GM12878 (cell line): ENCODE data around the gene C5. TPM values are rescaled to one million over a fixed set of nuclear protein-coding genes. Genes with fewer than 3 reads are reported as not detected.

Source experiments
- ATAC-seq: fragments of 200-7000 bp; cut with Tn5 transposase; 3 replicates; pipeline ENCODE4 v1.9.1; 2020; ENCODE audit warnings: mild to moderate bottlenecking, moderate library complexity
- BruUV-seq: library from RNA; stranded (reverse); fragments of 400-500 nt; replicated peaks from 2 replicates; lab custom pipeline; 2021; lab: Mats Ljungman, UMichigan
- CTCF ChIA-PET: fragments of 300-600 bp; sonication (Branson Sonifier 250); formaldehyde crosslinking; extraction: SDS; loops from one replicate; lab custom pipeline; 2021; ENCODE audit warnings: inconsistent platforms; lab: Yijun Ruan, JAX
- POLR2A ChIA-PET: fragments of 350-600 bp; formaldehyde crosslinking; extraction: SDS; loops from one replicate; lab custom pipeline; 2021; ENCODE audit warnings: inconsistent platforms; lab: Charles Lee
- RAD21 ChIA-PET: fragments of 300-600 bp; sonication (Branson Sonifier 250); formaldehyde crosslinking; loops from one replicate; lab custom pipeline; 2023; ENCODE audit warnings: antibody characterized with exemption; ENCODE audit not compliant: unreplicated experiment; lab: Charles Lee
- SMC1A ChIA-PET: fragments of 300-600 bp; sonication (Branson Sonifier 250); formaldehyde crosslinking; loops from one replicate; lab custom pipeline; 2023; ENCODE audit not compliant: unreplicated experiment, uncharacterized antibody; lab: Charles Lee
- DNase-seq: peaks from one replicate; pipeline ENCODE4 v3.0.0-alpha.2; 2011; ENCODE audit warnings: low read depth, low spot score
- FAIRE-seq: peaks from 3 replicates; lab custom pipeline; 2011; peaks lifted over from hg19 to GRCh38; lab: Jason Lieb, UNC
- H2AFZ ChIP-seq: 2 replicates; pipeline ENCODE4 v1.6.0; 2011; ENCODE audit warnings: low read depth, low read length, control low read depth; ENCODE audit not compliant: control insufficient read depth
- H3K27ac ChIP-seq: 2 replicates; pipeline ENCODE4 v1.5.1; 2011; ENCODE audit warnings: control low read depth; ENCODE audit not compliant: control insufficient read depth, insufficient read depth
- H3K27me3 ChIP-seq, 2 experiments: replicated peaks in 1 of 2; 2 replicates each; pipeline versions ENCODE4 v1.6.0 to v1.6.1; 2011; ENCODE audit warnings: low read length in 1 of 2; ENCODE audit not compliant: control insufficient read depth in 2 of 2, insufficient read depth in 2 of 2
- H3K36me3 ChIP-seq, 2 experiments: 2 replicates each; pipeline ENCODE4 v1.5.1; 2011; ENCODE audit warnings: low read length in 1 of 2; ENCODE audit not compliant: control insufficient read depth in 2 of 2, insufficient read depth in 2 of 2
- H3K4me1 ChIP-seq: 2 replicates; pipeline ENCODE4 v1.6.1; 2011; ENCODE audit warnings: mild to moderate bottlenecking, low read length, moderate library complexity, mixed read lengths; ENCODE audit not compliant: control insufficient read depth, insufficient read depth
- H3K4me2 ChIP-seq: 2 replicates; pipeline ENCODE4 v1.6.0; 2011; ENCODE audit warnings: control low read depth; ENCODE audit not compliant: control insufficient read depth, insufficient read depth
- H3K4me3 ChIP-seq: fragments of 200-600 bp; sonication (generic); 2 replicates; pipeline ENCODE4 v1.5.1; 2016
- H3K79me2 ChIP-seq: 2 replicates; pipeline ENCODE4 v1.6.0; 2011; ENCODE audit warnings: low read length; ENCODE audit not compliant: control insufficient read depth, insufficient read depth
- H3K9ac ChIP-seq: 2 replicates; pipeline ENCODE4 v1.8.0; 2011; ENCODE audit warnings: low read length, control low read depth, mixed read lengths; ENCODE audit not compliant: control insufficient read depth, insufficient read depth
- H3K9me3 ChIP-seq: replicated peaks from 3 replicates; pipeline ENCODE4 v1.5.1; 2011; ENCODE audit warnings: mild to moderate bottlenecking, low read length; ENCODE audit not compliant: control insufficient read depth, insufficient read depth
- H4K20me1 ChIP-seq: 2 replicates; pipeline ENCODE4 v1.6.0; 2011; ENCODE audit not compliant: control insufficient read depth, insufficient read depth
- CHD2 ChIP-seq: IDR thresholded peaks from 2 replicates; pipeline ENCODE4 v1.6.1; 2011; ENCODE audit warnings: low read depth, low read length, improper control_type of control experiment, borderline replicate concordance
- EZH2 ChIP-seq: IDR thresholded peaks from 2 replicates; pipeline ENCODE4 v1.6.1; 2012; ENCODE audit warnings: low read depth, mild to moderate bottlenecking, control low read depth, inconsistent platforms, low read length, borderline replicate concordance; ENCODE audit not compliant: control insufficient read depth
- NFYB ChIP-seq: IDR thresholded peaks from 2 replicates; pipeline ENCODE4 v1.6.1; 2011; ENCODE audit warnings: low read depth, mild to moderate bottlenecking, low read length, improper control_type of control experiment, moderate library complexity; ENCODE audit not compliant: insufficient read depth
- NR2C2 ChIP-seq: IDR thresholded peaks from 2 replicates; pipeline ENCODE4 v1.6.1; 2011; ENCODE audit warnings: borderline replicate concordance, low read depth; ENCODE audit not compliant: control insufficient read depth, insufficient read length
- RELA ChIP-seq: fragments of 450-650 bp; IDR thresholded peaks from 2 replicates; pipeline ENCODE4 v1.8.0; 2014; ENCODE audit warnings: borderline replicate concordance; ENCODE audit not compliant: partially characterized antibody
- SRF ChIP-seq, 2 experiments: IDR thresholded peaks; 2 replicates each; pipeline ENCODE4 v1.6.1; 2011; ENCODE audit warnings: low read depth in 2 of 2, low read length in 2 of 2, mild to moderate bottlenecking in 1 of 2, moderate library complexity in 1 of 2
- TAF1 ChIP-seq: IDR thresholded peaks from 2 replicates; pipeline ENCODE4 v1.6.1; 2011; ENCODE audit warnings: mild to moderate bottlenecking, low read depth, low read length, borderline replicate concordance
- TCF7 ChIP-seq: IDR thresholded peaks from 2 replicates; pipeline ENCODE4 v1.6.1; 2014; ENCODE audit warnings: antibody characterized with exemption, borderline replicate concordance
- WGBS: methylation state at CpG from one replicate; pipeline ENCODE4 v1.1.6; 2016; ENCODE audit warnings: low lambda C conversion rate; ENCODE audit not compliant: insufficient replicate concordance, insufficient coverage; ENCODE audit errors: missing lambda C conversion rate; 5-methylcytosine and 5-hydroxymethylcytosine counted together
- in situ Hi-C: fragments of 300-500 bp; cut with MboI; formaldehyde crosslinking; loops from 9 replicates; pipeline ENCODE4 v1.14.3; 2018; ENCODE audit warnings: mixed read lengths
- intact Hi-C: fragments of 100-400 bp; cut with micrococcal nuclease; formaldehyde crosslinking; loops from one replicate; pipeline ENCODE4 v1.14.2; 2022; ENCODE audit not compliant: unreplicated experiment
- polyA plus RNA-seq, 11 experiments: library from polyadenylated mRNA; depleted of rRNA in 4 of 11; unstranded in 6 of 11; stranded (reverse) in 5 of 11; fragments of >200 nt; fragmentation: Nextera tagmentation in 4 of 11; fragmentation: Illumina TruSeq in 1 of 11; extraction: Ambion mirVana in 4 of 11; extraction: Trizol in 1 of 11; gene quantifications; 1 replicate in 1 of 11; 2 replicates in 10 of 11; pipeline versions ENCODE4 v1.2.1 to v1.2.3, GENCODE V29; 2011 to 2016; ENCODE audit warnings: inconsistent platforms in 2 of 11, missing spikeins in 2 of 11, low read depth in 1 of 11
- total RNA-seq, 4 experiments: library from RNA; depleted of rRNA in 3 of 4; stranded (reverse); fragments of >200 nt in 3 of 4; fragmentation: Illumina TruSeq in 1 of 4; extraction: Trizol in 1 of 4; gene quantifications; 2 replicates each; pipeline versions ENCODE4 v1.2.1 to v1.2.3, GENCODE V29; 2013 to 2021
- TF ChIP-seq, protein P1 (sequence below): IDR thresholded peaks from 2 replicates; pipeline ENCODE4 v1.6.1; 2012; ENCODE audit warnings: low read depth, low read length, improper control_type of control experiment
- TF ChIP-seq, protein P2 (sequence below): IDR thresholded peaks from 2 replicates; pipeline ENCODE4 v1.6.1; 2011; ENCODE audit warnings: low read depth, mild to moderate bottlenecking, low read length, moderate library complexity, borderline replicate concordance; ENCODE audit errors: extremely low read depth
- TF ChIP-seq, protein P3 (sequence below): IDR thresholded peaks from 2 replicates; pipeline ENCODE4 v1.6.1; 2012; ENCODE audit warnings: mild to moderate bottlenecking, low read depth, low read length
- TF ChIP-seq, protein P4 (sequence below): fragments of 450-650 bp; formaldehyde crosslinking; IDR thresholded peaks from 2 replicates; pipeline ENCODE4 v1.4.0; 2022; ENCODE audit warnings: mild to moderate bottlenecking, moderate library complexity

C5 gene
- total and polyA plus RNA-seq, 10 of the 15 experiments (the other 5 are each of a cell fraction or from before 2014, with no cell fraction given) = 0.39 to 2.2 (median 1.2) TPM

DNA sequence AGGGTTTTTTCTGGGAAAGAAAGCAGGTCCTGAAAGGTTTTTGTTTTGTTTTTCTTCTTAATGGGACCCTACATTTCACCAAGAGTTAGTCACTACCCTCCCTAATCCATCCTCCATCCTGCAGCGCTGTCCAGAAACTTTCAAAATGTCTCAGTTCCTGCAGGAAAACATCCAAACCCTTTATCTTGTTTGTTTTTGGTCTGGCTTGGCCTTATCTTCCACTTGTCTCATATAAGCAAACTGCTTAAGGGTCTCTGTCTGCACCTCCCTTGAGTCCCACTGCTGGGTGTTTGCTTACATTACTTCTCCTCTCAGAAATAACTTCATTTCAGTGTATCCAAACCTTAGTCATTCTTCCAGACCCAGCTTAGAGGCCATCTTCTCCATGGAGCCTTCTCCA, 112.5 kb downstream of the C5 start:
- no TSS peak for BruUV-seq
- Histone ChIP-seq H3K79me2 (peaks cover 8% of the 10 kb centered on the region), H3K4me3 (no peak overlapping the region), H3K4me1 (peaks cover 39% of the 10 kb centered on the region), H3K4me2 (no peak overlapping the region), H3K36me3 (no peaks in the 10 kb centered on the region), H3K27ac (no peak overlapping the region), H3K9ac (no peak overlapping the region), H3K9me3 (no peaks in the 10 kb centered on the region), H4K20me1 (no peaks in the 10 kb centered on the region), H3K27me3 (no peaks in the 10 kb centered on the region), H2AFZ (no peak overlapping the region)
- ChIA-PET RAD21 (interaction anchor here (0.9 to 11.7 kb wide), 5 partner anchors 16 to 182 kb away, joined by 3 to 196 read pairs (median 28); partner anchors contain the start of gene TRAF1), CTCF (interaction anchor here (0.9 to 11.9 kb wide), 15 partner anchors 10 to 182 kb away, joined by 3 to 110 read pairs (median 9); partner anchors contain the start of gene TRAF1), POLR2A (interaction anchor here (1.4 to 12.7 kb wide), 2 partner anchors 17 to 31 kb away, joined by 4 to 224 read pairs; no protein-coding TSS in a partner anchor), SMC1A (interaction anchor here (0.9 to 26.1 kb wide), 15 partner anchors 14 to 182 kb away, joined by 3 to 522 read pairs (median 5); partner anchors contain the start of genes FBXW2 and TRAF1)
- no peak for DNase-seq
- in situ Hi-C loops (loop anchor here (5.0 kb wide), 2 partner anchors 65 to 180 kb away; no protein-coding TSS in a partner anchor), intact Hi-C loops (loop anchor here (2.0 kb wide), 2 partner anchors 17 to 69 kb away; no protein-coding TSS in a partner anchor)
- 0% methylated on average over 1 of the region's 1 CpG for WGBS
- FAIRE-seq = no peak
- no peak for ATAC-seq
- TF ChIP-seq CHD2 = no peak
- no peak for TF ChIP-seq TCF7
- TF ChIP-seq, protein P1, sequence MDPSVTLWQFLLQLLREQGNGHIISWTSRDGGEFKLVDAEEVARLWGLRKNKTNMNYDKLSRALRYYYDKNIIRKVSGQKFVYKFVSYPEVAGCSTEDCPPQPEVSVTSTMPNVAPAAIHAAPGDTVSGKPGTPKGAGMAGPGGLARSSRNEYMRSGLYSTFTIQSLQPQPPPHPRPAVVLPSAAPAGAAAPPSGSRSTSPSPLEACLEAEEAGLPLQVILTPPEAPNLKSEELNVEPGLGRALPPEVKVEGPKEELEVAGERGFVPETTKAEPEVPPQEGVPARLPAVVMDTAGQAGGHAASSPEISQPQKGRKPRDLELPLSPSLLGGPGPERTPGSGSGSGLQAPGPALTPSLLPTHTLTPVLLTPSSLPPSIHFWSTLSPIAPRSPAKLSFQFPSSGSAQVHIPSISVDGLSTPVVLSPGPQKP = no peak
- no peak for TF ChIP-seq RELA
- no peak for TF ChIP-seq NR2C2
- TF ChIP-seq, protein P2, sequence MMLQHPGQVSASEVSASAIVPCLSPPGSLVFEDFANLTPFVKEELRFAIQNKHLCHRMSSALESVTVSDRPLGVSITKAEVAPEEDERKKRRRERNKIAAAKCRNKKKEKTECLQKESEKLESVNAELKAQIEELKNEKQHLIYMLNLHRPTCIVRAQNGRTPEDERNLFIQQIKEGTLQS = no peak
- no peak for TF ChIP-seq SRF (IDR thresholded peaks at IDR 0.05; ENCODE audit: low read depth in 2 of 2, low read length in 2 of 2)
- TF ChIP-seq, protein P3, sequence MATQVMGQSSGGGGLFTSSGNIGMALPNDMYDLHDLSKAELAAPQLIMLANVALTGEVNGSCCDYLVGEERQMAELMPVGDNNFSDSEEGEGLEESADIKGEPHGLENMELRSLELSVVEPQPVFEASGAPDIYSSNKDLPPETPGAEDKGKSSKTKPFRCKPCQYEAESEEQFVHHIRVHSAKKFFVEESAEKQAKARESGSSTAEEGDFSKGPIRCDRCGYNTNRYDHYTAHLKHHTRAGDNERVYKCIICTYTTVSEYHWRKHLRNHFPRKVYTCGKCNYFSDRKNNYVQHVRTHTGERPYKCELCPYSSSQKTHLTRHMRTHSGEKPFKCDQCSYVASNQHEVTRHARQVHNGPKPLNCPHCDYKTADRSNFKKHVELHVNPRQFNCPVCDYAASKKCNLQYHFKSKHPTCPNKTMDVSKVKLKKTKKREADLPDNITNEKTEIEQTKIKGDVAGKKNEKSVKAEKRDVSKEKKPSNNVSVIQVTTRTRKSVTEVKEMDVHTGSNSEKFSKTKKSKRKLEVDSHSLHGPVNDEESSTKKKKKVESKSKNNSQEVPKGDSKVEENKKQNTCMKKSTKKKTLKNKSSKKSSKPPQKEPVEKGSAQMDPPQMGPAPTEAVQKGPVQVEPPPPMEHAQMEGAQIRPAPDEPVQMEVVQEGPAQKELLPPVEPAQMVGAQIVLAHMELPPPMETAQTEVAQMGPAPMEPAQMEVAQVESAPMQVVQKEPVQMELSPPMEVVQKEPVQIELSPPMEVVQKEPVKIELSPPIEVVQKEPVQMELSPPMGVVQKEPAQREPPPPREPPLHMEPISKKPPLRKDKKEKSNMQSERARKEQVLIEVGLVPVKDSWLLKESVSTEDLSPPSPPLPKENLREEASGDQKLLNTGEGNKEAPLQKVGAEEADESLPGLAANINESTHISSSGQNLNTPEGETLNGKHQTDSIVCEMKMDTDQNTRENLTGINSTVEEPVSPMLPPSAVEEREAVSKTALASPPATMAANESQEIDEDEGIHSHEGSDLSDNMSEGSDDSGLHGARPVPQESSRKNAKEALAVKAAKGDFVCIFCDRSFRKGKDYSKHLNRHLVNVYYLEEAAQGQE = no peak
- TF ChIP-seq, protein P4, sequence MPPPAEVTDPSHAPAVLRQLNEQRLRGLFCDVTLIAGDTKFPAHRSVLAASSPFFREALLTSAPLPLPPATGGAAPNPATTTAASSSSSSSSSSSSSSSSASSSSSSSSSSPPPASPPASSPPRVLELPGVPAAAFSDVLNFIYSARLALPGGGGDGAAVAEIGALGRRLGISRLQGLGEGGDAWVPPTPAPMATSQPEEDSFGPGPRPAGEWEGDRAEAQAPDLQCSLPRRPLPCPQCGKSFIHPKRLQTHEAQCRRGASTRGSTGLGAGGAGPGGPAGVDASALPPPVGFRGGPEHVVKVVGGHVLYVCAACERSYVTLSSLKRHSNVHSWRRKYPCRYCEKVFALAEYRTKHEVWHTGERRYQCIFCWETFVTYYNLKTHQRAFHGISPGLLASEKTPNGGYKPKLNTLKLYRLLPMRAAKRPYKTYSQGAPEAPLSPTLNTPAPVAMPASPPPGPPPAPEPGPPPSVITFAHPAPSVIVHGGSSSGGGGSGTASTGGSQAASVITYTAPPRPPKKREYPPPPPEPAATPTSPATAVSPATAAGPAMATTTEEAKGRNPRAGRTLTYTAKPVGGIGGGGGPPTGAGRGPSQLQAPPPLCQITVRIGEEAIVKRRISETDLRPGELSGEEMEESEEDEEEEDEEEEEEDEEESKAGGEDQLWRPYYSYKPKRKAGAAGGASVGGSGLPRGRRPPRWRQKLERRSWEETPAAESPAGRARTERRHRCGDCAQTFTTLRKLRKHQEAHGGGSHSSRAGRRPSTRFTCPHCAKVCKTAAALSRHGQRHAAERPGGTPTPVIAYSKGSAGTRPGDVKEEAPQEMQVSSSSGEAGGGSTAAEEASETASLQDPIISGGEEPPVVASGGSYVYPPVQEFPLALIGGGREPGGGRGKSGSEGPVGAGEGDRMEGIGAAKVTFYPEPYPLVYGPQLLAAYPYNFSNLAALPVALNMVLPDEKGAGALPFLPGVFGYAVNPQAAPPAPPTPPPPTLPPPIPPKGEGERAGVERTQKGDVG (CRISPR knock-in tag) = no peak
- no peak for TF ChIP-seq EZH2
- no peak for TF ChIP-seq TAF1
- no peak for TF ChIP-seq NFYB
